H9 (cell line): ENCODE data around the gene IL1RAPL1. TPM values are rescaled to one million over a fixed set of nuclear protein-coding genes. Genes with fewer than 3 reads are reported as not detected.

Source experiments
- DNase-seq: peaks from one replicate; pipeline ENCODE4 v3.0.0-alpha.2; 2017
- H2AFZ ChIP-seq: one replicate; pipeline ENCODE4 v1.6.1; 2013; ENCODE audit warnings: mild to moderate bottlenecking, low read length, control low read depth, moderate library complexity
- H2AK5ac ChIP-seq: 2 replicates; pipeline ENCODE4 v1.6.1; 2013; ENCODE audit warnings: low read length, control low read depth, mixed read lengths; ENCODE audit not compliant: insufficient read length
- H2BK120ac ChIP-seq: one replicate; pipeline ENCODE4 v1.6.1; 2013; ENCODE audit warnings: low read depth, mild to moderate bottlenecking, low read length, control low read depth, inconsistent platforms; ENCODE audit not compliant: poor library complexity, severe bottlenecking
- H2BK12ac ChIP-seq: 2 replicates; pipeline ENCODE4 v1.6.1; 2013; ENCODE audit warnings: low read length, control low read depth, mixed read lengths, low read depth; ENCODE audit not compliant: insufficient read length
- H2BK15ac ChIP-seq: 2 replicates; pipeline ENCODE4 v1.6.1; 2013; ENCODE audit warnings: low read depth, low read length, control low read depth
- H2BK20ac ChIP-seq: one replicate; pipeline ENCODE4 v1.6.1; 2013; ENCODE audit warnings: low read depth, mild to moderate bottlenecking, low read length, control low read depth, inconsistent platforms; ENCODE audit not compliant: poor library complexity, severe bottlenecking
- H2BK5ac ChIP-seq: 2 replicates; pipeline ENCODE4 v1.6.1; 2013; ENCODE audit warnings: low read length, control low read depth, mixed read lengths; ENCODE audit not compliant: insufficient read length
- H3K14ac ChIP-seq: 2 replicates; pipeline ENCODE4 v1.6.1; 2013; ENCODE audit warnings: low read length, control low read depth; ENCODE audit not compliant: insufficient read depth
- H3K18ac ChIP-seq: 2 replicates; pipeline ENCODE4 v1.6.1; 2013; ENCODE audit warnings: low read depth, mild to moderate bottlenecking, mixed read lengths, low read length, control low read depth; ENCODE audit not compliant: insufficient read length
- H3K23ac ChIP-seq: 2 replicates; pipeline ENCODE4 v1.6.1; 2013; ENCODE audit warnings: low read length, control low read depth, mixed read lengths, low read depth; ENCODE audit not compliant: insufficient read length
- H3K23me2 ChIP-seq: 2 replicates; pipeline ENCODE4 v1.6.1; 2013; ENCODE audit warnings: low read depth, mild to moderate bottlenecking, mixed read lengths, low read length, control low read depth; ENCODE audit not compliant: insufficient read length, poor library complexity, severe bottlenecking
- H3K27ac ChIP-seq: 2 replicates; pipeline ENCODE4 v1.5.1; 2013; ENCODE audit warnings: low read length, control low read depth, mixed read lengths, low read depth; ENCODE audit not compliant: insufficient read length
- H3K27me3 ChIP-seq: 2 replicates; pipeline ENCODE4 v1.6.1; 2013; ENCODE audit warnings: low read length, control low read depth, inconsistent platforms; ENCODE audit not compliant: insufficient read depth
- H3K4ac ChIP-seq: 2 replicates; pipeline ENCODE4 v1.6.1; 2013; ENCODE audit warnings: low read depth, mild to moderate bottlenecking, control low read depth, inconsistent platforms, low read length, moderate library complexity
- H3K4me1 ChIP-seq: 2 replicates; pipeline ENCODE4 v1.6.1; 2013; ENCODE audit warnings: low read length, control low read depth, inconsistent platforms; ENCODE audit not compliant: insufficient read depth
- H3K4me2 ChIP-seq: 2 replicates; pipeline ENCODE4 v1.6.1; 2013; ENCODE audit warnings: low read length, control low read depth, mixed read lengths; ENCODE audit not compliant: insufficient read length, insufficient read depth
- H3K56ac ChIP-seq: 2 replicates; pipeline ENCODE4 v1.6.1; 2013; ENCODE audit warnings: low read depth, mild to moderate bottlenecking, mixed read lengths, low read length, control low read depth; ENCODE audit not compliant: insufficient read length
- H3K79me1 ChIP-seq: 2 replicates; pipeline ENCODE4 v1.6.1; 2013; ENCODE audit warnings: low read depth, mild to moderate bottlenecking, moderate library complexity, low read length, control low read depth, inconsistent platforms; ENCODE audit not compliant: insufficient read depth, poor library complexity, severe bottlenecking
- H3K79me2 ChIP-seq: 2 replicates; pipeline ENCODE4 v1.6.1; 2013; ENCODE audit warnings: low read length, control low read depth, inconsistent platforms; ENCODE audit not compliant: insufficient read depth
- H3K9ac ChIP-seq: 2 replicates; pipeline ENCODE4 v1.6.1; 2013; ENCODE audit warnings: low read length, control low read depth, mixed read lengths; ENCODE audit not compliant: insufficient read length; ENCODE audit errors: extremely low read depth
- H3K9me3 ChIP-seq: one replicate; pipeline ENCODE4 v1.6.1; 2013; ENCODE audit warnings: low read depth, low read length, inconsistent platforms; ENCODE audit not compliant: control insufficient read depth
- H3T11ph ChIP-seq: one replicate; pipeline ENCODE4 v1.6.1; 2013; ENCODE audit warnings: mild to moderate bottlenecking, low read length, control low read depth, inconsistent platforms
- H4K20me1 ChIP-seq: one replicate; pipeline ENCODE4 v1.6.1; 2013; ENCODE audit not compliant: control insufficient read depth, insufficient read length, insufficient read depth
- H4K5ac ChIP-seq: 2 replicates; pipeline ENCODE4 v1.6.1; 2013; ENCODE audit warnings: low read depth, mild to moderate bottlenecking, mixed read lengths, low read length, control low read depth; ENCODE audit not compliant: insufficient read length
- H4K8ac ChIP-seq: replicated peaks from 2 replicates; pipeline ENCODE4 v1.6.1; 2013; ENCODE audit warnings: low read length, control low read depth, mixed read lengths, low read depth; ENCODE audit not compliant: insufficient read length
- H4K91ac ChIP-seq: 2 replicates; pipeline ENCODE4 v1.6.1; 2013; ENCODE audit warnings: low read depth, mild to moderate bottlenecking, moderate library complexity, mixed read lengths, low read length, control low read depth; ENCODE audit not compliant: insufficient read length
- H3K27ac Mint-ChIP-seq, 3 experiments: 2 replicates in 2 of 3; 3 replicates in 1 of 3; pipeline ENCODE4 v1.8.0; 2020 to 2021; ENCODE audit warnings: mixed read lengths in 3 of 3, mild to moderate bottlenecking in 1 of 3, moderate library complexity in 1 of 3
- H3K27me3 Mint-ChIP-seq: 2 replicates; pipeline ENCODE4 v1.8.0; 2021; ENCODE audit warnings: low read depth, mild to moderate bottlenecking, moderate library complexity, mixed read lengths
- H3K36me3 Mint-ChIP-seq, 3 experiments: 2 replicates in 2 of 3; 3 replicates in 1 of 3; pipeline ENCODE4 v1.8.0; 2020 to 2021; ENCODE audit warnings: low read depth in 3 of 3, mixed read lengths in 3 of 3; ENCODE audit not compliant: insufficient read depth in 1 of 3
- H3K4me1 Mint-ChIP-seq, 2 experiments: 2 replicates each; pipeline ENCODE4 v1.8.0; 2020; ENCODE audit warnings: mixed read lengths in 2 of 2
- H3K4me3 Mint-ChIP-seq, 2 experiments: 2 replicates in 1 of 2; 3 replicates in 1 of 2; pipeline ENCODE4 v1.8.0; 2020 to 2021; ENCODE audit warnings: mild to moderate bottlenecking in 2 of 2, mixed read lengths in 2 of 2, moderate library complexity in 1 of 2
- H3K9me3 Mint-ChIP-seq, 2 experiments: 2 replicates in 1 of 2; 3 replicates in 1 of 2; pipeline ENCODE4 v1.8.0; 2020; ENCODE audit warnings: mild to moderate bottlenecking in 2 of 2, mixed read lengths in 2 of 2, moderate library complexity in 1 of 2
- WGBS: extraction: QIAGEN DNeasy Blood & Tissue Kit; methylation state at CpG from one replicate; pipeline ENCODE4 v1.1.7; 2013; ENCODE audit warnings: missing lambda C conversion rate, low lambda C conversion rate, mixed read lengths; ENCODE audit not compliant: insufficient read length; ENCODE audit errors: extremely low coverage; 5-methylcytosine and 5-hydroxymethylcytosine counted together
- total RNA-seq: library from RNA; stranded (reverse); gene quantifications from 2 replicates; pipeline ENCODE4 v1.2.1, GENCODE V29; 2021
- TF ChIP-seq, protein P1 (sequence below): fragments of 200-600 bp; sonication (generic); conservative IDR thresholded peaks from 3 replicates; pipeline ENCODE4 v1.8.0; 2021; ENCODE audit warnings: antibody characterized with exemption, mild to moderate bottlenecking

IL1RAPL1 gene
- total RNA-seq, 1 experiment from 2014 or later, result 0.31 TPM

DNA sequence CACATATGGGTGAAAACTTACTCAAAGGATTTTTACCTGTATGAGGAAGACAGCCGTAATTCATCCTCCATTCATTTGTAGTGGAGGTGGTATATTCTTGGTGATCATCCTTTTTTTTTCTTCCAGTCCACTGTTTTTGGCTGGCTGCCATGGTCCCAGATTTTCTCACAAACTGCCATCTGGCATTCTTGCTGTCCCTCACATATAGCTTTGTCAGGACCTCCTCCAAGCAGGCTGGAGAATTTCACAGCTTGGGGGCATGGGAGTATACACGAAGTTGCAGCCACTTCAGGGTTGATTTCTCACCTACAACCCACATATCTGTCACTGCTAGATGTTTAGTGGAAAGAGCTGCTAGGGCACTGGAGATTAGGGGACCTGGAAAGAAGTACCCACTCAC, 401.0 kb downstream of the IL1RAPL1 start:
- peaks cover 0 to 2% (median 0%) of the 10 kb centered on the region in 3 experiments; a peak in 1 of 7 replicates for H3K36me3 Mint-ChIP-seq
- H3K27ac Mint-ChIP-seq, result no peak overlapping the region
- no peak overlapping the region for H2AFZ ChIP-seq
- H3T11ph ChIP-seq, result no peak overlapping the region
- H3K4me1 ChIP-seq, result no peaks in the 10 kb centered on the region
- no peak overlapping the region for H2BK12ac ChIP-seq
- H3K4me2 ChIP-seq, result no peak overlapping the region
- H4K91ac ChIP-seq, result no peak overlapping the region
- no peak overlapping the region for H3K4ac ChIP-seq
- H2BK20ac ChIP-seq, result no peak overlapping the region
- H3K27ac ChIP-seq, result no peak overlapping the region
- H4K5ac ChIP-seq, result no peak overlapping the region
- H3K23me2 ChIP-seq, result no peaks in the 10 kb centered on the region
- H2BK5ac ChIP-seq, result no peak overlapping the region
- peaks cover 0 to 27% of the 10 kb centered on the region in 2 experiments; a peak in 3 of 5 replicates for H3K9me3 Mint-ChIP-seq
- H4K20me1 ChIP-seq, result no peaks in the 10 kb centered on the region
- H3K18ac ChIP-seq, result no peak overlapping the region
- no peaks in the 10 kb centered on the region for H3K79me1 ChIP-seq
- H3K14ac ChIP-seq, result no peak overlapping the region
- no CpG with 5 or more reads among the region's 2 CpGs for WGBS
- TF ChIP-seq, protein P1, sequence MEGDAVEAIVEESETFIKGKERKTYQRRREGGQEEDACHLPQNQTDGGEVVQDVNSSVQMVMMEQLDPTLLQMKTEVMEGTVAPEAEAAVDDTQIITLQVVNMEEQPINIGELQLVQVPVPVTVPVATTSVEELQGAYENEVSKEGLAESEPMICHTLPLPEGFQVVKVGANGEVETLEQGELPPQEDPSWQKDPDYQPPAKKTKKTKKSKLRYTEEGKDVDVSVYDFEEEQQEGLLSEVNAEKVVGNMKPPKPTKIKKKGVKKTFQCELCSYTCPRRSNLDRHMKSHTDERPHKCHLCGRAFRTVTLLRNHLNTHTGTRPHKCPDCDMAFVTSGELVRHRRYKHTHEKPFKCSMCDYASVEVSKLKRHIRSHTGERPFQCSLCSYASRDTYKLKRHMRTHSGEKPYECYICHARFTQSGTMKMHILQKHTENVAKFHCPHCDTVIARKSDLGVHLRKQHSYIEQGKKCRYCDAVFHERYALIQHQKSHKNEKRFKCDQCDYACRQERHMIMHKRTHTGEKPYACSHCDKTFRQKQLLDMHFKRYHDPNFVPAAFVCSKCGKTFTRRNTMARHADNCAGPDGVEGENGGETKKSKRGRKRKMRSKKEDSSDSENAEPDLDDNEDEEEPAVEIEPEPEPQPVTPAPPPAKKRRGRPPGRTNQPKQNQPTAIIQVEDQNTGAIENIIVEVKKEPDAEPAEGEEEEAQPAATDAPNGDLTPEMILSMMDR, result no peak
- H3K23ac ChIP-seq, result no peak overlapping the region
- H3K56ac ChIP-seq, result no peak overlapping the region
- no peak overlapping the region for H2BK15ac ChIP-seq
- no peaks in the 10 kb centered on the region for H3K27me3 Mint-ChIP-seq
- no peaks in the 10 kb centered on the region for H3K79me2 ChIP-seq
- no peak overlapping the region for H2BK120ac ChIP-seq
- H2AK5ac ChIP-seq, result no peak overlapping the region
- H3K9ac ChIP-seq, result no peak overlapping the region
- DNase-seq, result no peak
- no peaks in the 10 kb centered on the region for H3K9me3 ChIP-seq
- no peaks in the 10 kb centered on the region for H3K27me3 ChIP-seq
- H3K4me3 Mint-ChIP-seq, result no peak overlapping the region
- no peak overlapping the region for H4K8ac ChIP-seq
- H3K4me1 Mint-ChIP-seq, result no peaks in the 10 kb centered on the region
